ENCODE measurements around the gene ZNF415.
"Not testable (repeated sequence)": the region's sequence is repeated elsewhere in the genome, so short reads cannot be mapped to it uniquely, and the experiment has no call there.

ZNF415 gene

DNA sequence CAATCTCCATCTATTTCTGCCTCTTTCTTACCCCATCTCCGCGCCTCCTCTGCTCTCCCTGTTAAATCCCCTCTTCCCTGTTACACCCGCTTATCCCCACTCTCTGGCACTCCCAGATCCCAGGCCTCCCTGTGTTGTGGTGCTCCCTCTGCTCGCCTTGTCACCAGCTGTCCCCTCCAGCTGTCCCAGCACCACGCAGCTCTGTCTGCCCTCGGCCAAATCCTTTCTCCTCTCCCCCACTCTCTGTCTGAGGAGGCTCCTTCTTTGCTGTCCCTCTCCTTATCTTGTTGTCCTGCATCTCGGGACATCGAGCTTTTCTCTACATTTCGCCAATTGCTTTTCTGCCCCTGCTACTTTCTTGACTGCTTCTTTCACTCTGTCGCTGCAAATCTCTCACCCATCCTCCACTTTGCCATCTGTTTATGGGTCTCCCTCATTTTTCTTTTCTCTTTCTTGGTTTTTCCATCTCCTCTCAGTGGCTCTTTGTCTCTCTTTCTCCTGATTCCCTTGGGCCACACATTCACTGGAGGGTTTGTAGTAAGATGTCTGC lies 30.4 kb downstream of the ZNF415 start:
- DNase-seq = no peak

DNA sequence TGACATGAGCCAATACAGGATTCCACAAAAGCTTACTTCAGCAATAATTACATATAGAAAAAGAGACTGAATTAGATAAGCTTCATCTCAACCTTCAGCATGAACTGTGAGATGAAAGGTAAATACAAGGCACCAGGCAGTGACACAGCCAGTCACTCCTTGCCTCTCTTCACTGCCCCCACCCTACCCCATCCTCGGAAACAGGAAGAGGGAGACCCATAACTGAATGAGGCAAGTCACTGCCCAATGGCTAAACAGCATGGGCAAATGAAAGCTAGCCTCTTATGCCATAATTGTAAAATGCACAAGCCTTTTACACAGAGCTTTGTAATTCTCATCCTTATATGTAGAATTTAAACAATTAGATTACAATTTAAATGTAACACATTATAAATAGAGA lies 31.2 kb downstream of the ZNF415 start:
- DNase-seq = no peak

DNA sequence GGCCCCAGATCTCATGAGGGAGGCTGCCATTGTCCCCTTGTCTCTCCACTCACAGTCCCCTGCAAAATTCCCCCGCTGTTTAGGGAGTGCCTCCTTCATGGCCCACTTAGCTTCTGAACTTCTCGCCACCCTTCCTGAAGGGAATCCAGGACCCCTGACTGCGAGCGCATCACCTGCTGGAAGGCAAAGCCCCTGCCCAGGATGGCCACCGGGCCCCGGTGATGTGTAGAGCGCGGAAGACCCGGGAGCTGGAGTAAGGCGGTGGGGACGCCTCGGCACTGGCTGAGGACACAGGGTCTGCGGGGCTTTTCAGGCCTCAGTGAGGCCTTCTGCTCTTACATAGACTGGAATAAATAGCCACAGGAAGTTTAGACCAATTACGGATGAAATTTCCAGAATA lies 34.1 kb downstream of the ZNF415 start:
- not testable (repeated sequence) for DNase-seq

GRCh38 chr19:53096982-53097690 lies 35.6 kb downstream of the ZNF415 start:
- DNase-seq = not testable (repeated sequence)

DNA sequence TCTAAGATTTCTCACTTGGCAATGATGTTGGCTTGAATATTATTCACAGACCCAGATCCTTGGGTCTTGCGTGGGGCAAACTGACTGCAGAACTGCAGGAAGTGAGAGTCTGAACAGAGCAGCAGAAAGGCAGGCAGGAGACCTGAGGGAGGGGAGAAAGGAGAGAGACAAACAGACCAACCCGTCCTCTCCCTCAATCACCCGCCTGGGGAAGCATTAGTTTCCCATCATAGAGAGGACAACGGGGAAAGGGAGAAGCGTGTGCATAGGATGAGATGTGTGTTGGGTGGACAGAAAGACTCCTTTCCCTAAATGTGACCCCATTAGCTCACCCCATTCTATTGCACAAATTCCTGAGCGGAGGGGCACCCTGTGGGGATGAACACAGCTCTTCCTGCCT lies 36.1 kb downstream of the ZNF415 start:
- DNase-seq = not testable (repeated sequence)

- DNase-seq = no peak
These were observed 37.7 kb downstream of the ZNF415 start for GRCh38 chr19:53094754-53095575.

DNA sequence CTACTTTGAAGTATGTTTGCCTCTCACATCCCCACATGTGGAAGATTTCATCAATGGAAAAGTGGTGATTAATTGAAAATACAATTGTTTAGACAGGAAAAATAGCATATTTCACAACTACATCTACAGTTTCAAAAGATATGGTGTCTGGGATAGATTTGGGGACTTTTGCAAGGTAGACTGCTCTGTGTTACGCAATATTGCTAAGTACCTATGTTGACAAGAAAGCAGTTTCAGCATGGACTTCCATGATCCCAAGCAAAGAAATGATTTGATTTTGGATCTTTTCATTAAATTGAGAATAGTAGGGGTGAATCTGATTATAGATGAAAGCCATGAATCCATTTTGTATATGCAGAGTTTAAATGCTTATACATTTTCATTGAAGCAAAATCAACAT lies 40.0 kb downstream of the ZNF415 start:
- no peak for DNase-seq

DNA sequence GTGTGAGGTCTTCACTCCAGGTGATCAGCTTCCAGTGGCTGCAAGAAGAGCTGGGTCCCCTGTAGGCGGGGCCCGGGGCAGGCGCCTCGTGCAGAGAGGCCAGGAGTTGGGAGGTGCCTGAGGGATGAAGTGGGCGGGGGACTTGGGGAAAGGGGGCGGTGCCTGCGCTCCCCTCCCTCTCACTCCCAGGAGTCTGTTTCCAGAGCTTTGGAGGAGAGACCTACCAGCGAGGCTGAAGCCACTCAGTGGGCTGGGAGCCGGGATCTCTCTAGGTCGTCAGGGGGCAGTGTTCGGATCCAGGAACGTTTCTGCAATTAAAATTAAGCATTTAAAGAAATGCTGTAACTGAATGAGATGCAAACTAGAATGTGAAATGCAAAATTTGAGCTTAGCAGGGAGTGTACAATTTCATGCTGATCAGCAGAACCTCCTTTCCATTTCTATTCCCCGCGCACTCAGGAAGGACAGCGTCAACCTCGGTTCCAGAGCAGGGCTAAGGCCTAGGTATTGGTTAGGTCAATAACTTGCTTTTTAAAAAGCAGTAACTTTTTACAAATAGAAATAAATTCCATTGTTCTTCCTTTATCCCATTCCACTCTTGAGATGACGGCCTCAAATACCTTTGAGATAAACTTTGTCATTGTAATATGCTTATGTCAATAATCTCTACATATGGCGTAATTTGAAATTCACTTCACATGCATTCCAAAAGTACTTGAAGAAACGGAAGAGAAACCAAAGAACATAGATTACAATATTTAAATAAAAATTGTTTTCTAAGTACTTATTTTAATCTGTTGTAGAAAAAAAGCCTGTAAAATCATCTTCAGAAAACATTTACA lies 41.1 kb downstream of the ZNF415 start:
- DNase-seq = no peak

DNA sequence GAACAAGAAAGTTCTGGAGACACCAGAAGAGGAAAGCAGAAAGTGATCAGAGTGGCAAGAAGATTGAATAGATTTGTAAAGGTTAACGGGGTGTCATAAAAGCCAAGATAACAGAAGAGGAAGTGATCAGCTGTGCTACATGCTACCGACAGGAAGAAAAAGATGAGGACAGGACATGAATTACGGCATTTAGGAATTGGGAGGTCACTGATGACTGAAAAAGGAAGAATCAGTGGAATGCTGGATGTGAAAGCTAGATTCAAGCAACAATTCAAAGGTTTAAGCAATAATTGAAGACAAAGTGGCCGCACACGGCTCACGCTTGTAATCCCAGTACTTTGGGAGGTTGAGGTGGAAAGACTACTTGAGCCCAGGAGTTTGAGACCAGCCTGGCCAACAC lies 44.6 kb downstream of the ZNF415 start:
- DNase-seq = no peak

GRCh38 chr19:53086949-53087348 lies 45.8 kb downstream of the ZNF415 start:
- DNase-seq = no peak

DNA sequence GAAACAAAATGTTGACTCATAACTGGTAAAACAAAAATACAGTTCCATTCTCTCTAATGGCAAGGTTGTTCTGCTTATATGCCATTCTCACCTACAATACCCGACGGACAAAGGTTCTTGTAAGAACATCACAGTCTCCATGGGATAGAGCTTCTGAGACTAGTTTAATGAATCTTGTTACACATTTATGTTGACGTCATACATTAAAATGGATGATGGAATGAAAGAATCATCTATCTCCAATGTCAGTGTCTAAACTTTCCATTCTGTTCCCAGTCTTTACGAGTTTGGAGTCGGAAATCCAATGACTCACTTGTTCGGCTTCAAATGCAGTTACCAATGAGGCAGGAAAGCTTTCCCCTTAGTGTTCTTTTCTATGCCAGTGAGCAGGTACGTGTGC lies 47.2 kb downstream of the ZNF415 start:
- DNase-seq = no peak

GRCh38 chr19:53082929-53083328 lies 49.8 kb downstream of the ZNF415 start:
- DNase-seq = no peak

GRCh38 chr19:53079313-53079924 lies 53.3 kb downstream of the ZNF415 start:
- no peak for DNase-seq

DNA sequence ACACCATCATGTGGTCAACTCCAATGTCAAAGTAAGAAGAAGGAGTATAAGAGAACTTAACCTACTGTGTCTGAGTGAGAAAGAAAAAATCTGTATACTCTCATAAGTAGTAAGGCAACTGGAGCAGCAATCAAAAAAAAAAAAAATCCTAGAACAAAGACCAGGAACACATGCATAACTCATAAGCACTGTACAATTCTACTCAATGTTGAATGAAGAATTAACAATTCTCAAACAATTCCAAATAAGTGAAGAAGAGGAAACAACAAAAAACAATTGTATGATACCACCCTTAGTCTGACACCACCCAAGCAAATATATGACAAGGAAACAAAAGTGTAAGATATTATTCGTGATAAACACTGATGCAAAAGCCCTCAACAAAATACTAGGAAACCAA lies 54.0 kb downstream of the ZNF415 start:
- DNase-seq = no peak

GRCh38 chr19:53076984-53077383 lies 55.7 kb downstream of the ZNF415 start:
- DNase-seq = peak in 1 of 6 experiments; percentile 22

- DNase-seq = no peak
These were observed 63.9 kb downstream of the ZNF415 start for GRCh38 chr19:53068834-53069233.

DNA sequence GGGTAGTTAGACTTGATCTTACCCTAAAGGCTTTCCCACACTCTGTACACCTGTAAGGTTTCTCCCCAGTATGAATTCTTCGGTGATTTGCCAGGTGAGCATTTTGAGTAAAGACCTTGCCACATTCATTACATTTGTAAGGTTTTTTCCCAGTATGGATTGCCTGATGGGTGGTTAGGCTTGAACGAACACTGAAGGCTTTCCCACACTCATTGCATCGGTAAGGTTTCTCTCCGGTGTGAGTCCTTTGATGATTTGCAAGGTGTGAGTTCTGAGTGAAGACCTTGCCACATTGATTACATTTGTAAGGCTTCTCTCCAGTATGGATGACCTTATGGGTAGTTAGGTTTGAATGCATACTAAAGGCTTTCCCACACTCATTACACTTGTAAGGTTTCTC lies 64.5 kb downstream of the ZNF415 start:
- DNase-seq = no peak

- DNase-seq = no peak
These were observed 74.7 kb downstream of the ZNF415 start for GRCh38 chr19:53057904-53058580.
